Spleen (tissue), 11 donors: Measurements from ENCODE around the gene C12orf43. TPM values are rescaled to one million over a fixed set of nuclear protein-coding genes. Genes with fewer than 3 reads are reported as not detected.
A peak's percentile ranks its signal among the peaks of the same experiment; 100 is the strongest.

Source experiments
- DNase-seq: peaks from one replicate; pipeline ENCODE4 v3.0.0-alpha.2; 2020
- H3K27ac ChIP-seq, 8 donors: fragments of 200-600 bp; sonication (generic) in 7 of 8; 1 replicate in 4 of 8; 2 replicates in 4 of 8; pipeline versions ENCODE4 v1.5.0 to v1.8.0; 2016 to 2021; ENCODE audit warnings: inconsistent platforms in 4 of 8, mild to moderate bottlenecking in 4 of 8, moderate library complexity in 1 of 8
- H3K27me3 ChIP-seq, 7 donors: fragments of 200-600 bp; sonication (generic) in 6 of 7; replicated peaks in 1 of 7; 1 replicate in 4 of 7; 2 replicates in 3 of 7; pipeline versions ENCODE4 v1.5.0 to v1.8.0; 2016 to 2021; ENCODE audit warnings: inconsistent platforms in 3 of 7, mild to moderate bottlenecking in 1 of 7
- H3K36me3 ChIP-seq, 6 donors: fragments of 200-600 bp; sonication (generic) in 5 of 6; 1 replicate in 4 of 6; 2 replicates in 2 of 6; pipeline versions ENCODE4 v1.5.0 to v1.8.0; 2016 to 2021; ENCODE audit warnings: inconsistent platforms in 2 of 6
- H3K4me1 ChIP-seq, 6 donors: fragments of 200-600 bp; sonication (generic) in 5 of 6; 1 replicate in 3 of 6; 2 replicates in 3 of 6; pipeline versions ENCODE4 v1.5.0 to v1.8.0; 2016 to 2021; ENCODE audit warnings: inconsistent platforms in 3 of 6
- H3K4me3 ChIP-seq, 8 donors: fragments of 200-600 bp; sonication (generic) in 7 of 8; 1 replicate in 4 of 8; 2 replicates in 4 of 8; pipeline versions ENCODE4 v1.5.0 to v1.8.0; 2016 to 2021; ENCODE audit warnings: inconsistent platforms in 4 of 8, mild to moderate bottlenecking in 4 of 8, moderate library complexity in 2 of 8
- H3K9me3 ChIP-seq, 8 donors: fragments of 200-600 bp; sonication (generic) in 7 of 8; 1 replicate in 4 of 8; 2 replicates in 4 of 8; pipeline versions ENCODE4 v1.5.0 to v1.8.0; 2016 to 2021; ENCODE audit warnings: inconsistent platforms in 4 of 8
- POLR2A ChIP-seq, 3 donors: fragments of 450-650 bp; IDR thresholded peaks; one replicate each; pipeline ENCODE4 v1.5.1; 2017; ENCODE audit warnings: antibody characterized with exemption in 3 of 3, mild to moderate bottlenecking in 1 of 3
- POLR2AphosphoS5 ChIP-seq, 3 donors: sonication (generic); formaldehyde crosslinking; IDR thresholded peaks; one replicate each; pipeline ENCODE4 v1.5.1; 2017; ENCODE audit warnings: antibody characterized with exemption in 3 of 3
- WGBS, 5 donors: extraction: QIAGEN DNeasy Blood & Tissue Kit in 3 of 5; methylation state at CpG; one replicate each; pipeline versions ENCODE4 v1.1.5 to v1.1.7; 2013 to 2018; 5-methylcytosine and 5-hydroxymethylcytosine counted together
- intact Hi-C: fragments of 100-400 bp; cut with DNase I; formaldehyde crosslinking; loops from one replicate; pipeline ENCODE4 v1.15.0; 2023; ENCODE audit warnings: low total_unique reads
- polyA plus RNA-seq, 3 donors: library from polyadenylated mRNA; stranded (reverse); fragments of 200-250 nt; gene quantifications; one replicate each; pipeline ENCODE4 v1.2.1, GENCODE V29; 2013
- total RNA-seq, 7 donors: library from RNA; depleted of rRNA in 3 of 7; stranded (reverse); fragments of >200 nt in 3 of 7; fragmentation: NEBNext Ultra II Directional in 4 of 7; extraction: Animal tissue kit (Norgen Biotek cat#: 25700) in 4 of 7; gene quantifications; one replicate each; pipeline versions ENCODE4 v1.1.0 to v1.2.1, GENCODE V29; 2016 to 2021
- TF ChIP-seq, protein P1 (sequence below), 11 experiments: fragments of 200-600 bp in 7 of 11; fragments of 450-650 bp in 4 of 11; sonication (generic) in 4 of 11; IDR thresholded peaks in 8 of 11; conservative IDR thresholded peaks in 3 of 11; 1 replicate in 7 of 11; 2 replicates in 4 of 11; pipeline versions ENCODE4 v1.4.0 to v1.8.0; 2016 to 2021; ENCODE audit warnings: antibody characterized with exemption in 11 of 11, inconsistent platforms in 4 of 11, mild to moderate bottlenecking in 1 of 11
- donor health status: healthy with polysubstance abuse.
- donor health status: DM: no; HTN: no; CAD: no; lungs with moderate emphysema.
- donor health status: DM: no; HTN: no; CAD: no.
- donor health status: Bipolar disorder and iron deficiency.
- donor health status: healthy.
- donor health status: DM: no; HTN: no; CAD: no.
- donor health status: DM: yes; HTN: yes; CAD: no.

The C12orf43 gene
- total and polyA plus RNA-seq, 10 donors: 8.0 to 16.8 (median 11.7) TPM

DNA sequence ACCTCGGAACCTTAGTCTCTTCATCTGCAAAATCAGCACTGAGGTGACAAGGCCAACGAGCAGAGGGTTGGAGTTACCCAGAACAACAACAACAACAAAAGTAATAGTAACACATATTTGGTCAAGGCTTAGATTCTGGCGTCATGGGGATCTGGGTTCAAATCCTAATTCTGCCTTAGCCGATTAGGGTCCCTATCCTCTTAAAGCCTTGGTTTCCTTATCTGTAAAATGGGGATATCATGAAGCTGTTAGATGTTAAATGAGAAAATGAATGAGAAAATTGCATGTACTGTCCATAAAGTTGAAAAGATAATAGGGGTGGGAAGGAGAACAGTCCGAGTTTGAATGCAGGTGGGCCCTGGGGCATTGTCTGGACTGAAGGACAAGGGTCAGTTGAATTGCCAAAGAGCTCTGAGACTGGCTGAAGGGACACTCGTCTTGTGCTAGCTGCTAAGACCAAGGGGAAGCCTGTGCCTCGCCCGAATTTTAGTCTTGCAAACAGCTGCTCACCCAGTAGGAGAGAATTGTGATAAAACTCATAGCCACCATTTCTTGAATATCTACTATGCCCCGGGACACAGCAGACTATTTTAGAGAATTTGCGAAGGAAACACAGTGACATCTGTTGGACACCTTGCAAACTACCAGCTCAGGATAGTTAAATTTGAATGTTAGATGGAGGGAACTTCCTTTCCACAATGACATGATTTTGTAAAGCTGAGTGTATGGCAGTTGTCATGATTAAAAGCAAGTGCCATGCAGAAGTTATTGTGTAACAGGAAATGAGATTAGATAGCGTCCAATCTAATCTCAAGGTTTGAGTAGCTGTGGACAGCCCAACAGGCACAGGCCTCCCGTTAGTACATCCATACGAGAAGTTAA is 44.7 kb downstream of the C12orf43 start:
- Histone ChIP-seq H3K27me3 (no peaks in the 10 kb centered on the region), H3K9me3 (no peaks in the 10 kb centered on the region), H3K36me3 (no peaks in the 10 kb centered on the region), H3K4me1 (peaks cover 0 to 16% (median 10%) of the 10 kb centered on the region in 6 donors), H3K4me3 (no peak overlapping the region), H3K27ac (peak overlapping the region in 1 of 8 donors; percentile 17)
- DNase-seq: no peak
- 31 to 37% (median 34%) methylated on average over 13 of the region's 13 CpGs for WGBS, 5 donors
- intact Hi-C loops: loop anchor here (5.0 kb wide), 1 partner anchor 324 kb away; no protein-coding TSS in a partner anchor
- TF ChIP-seq, protein P1, sequence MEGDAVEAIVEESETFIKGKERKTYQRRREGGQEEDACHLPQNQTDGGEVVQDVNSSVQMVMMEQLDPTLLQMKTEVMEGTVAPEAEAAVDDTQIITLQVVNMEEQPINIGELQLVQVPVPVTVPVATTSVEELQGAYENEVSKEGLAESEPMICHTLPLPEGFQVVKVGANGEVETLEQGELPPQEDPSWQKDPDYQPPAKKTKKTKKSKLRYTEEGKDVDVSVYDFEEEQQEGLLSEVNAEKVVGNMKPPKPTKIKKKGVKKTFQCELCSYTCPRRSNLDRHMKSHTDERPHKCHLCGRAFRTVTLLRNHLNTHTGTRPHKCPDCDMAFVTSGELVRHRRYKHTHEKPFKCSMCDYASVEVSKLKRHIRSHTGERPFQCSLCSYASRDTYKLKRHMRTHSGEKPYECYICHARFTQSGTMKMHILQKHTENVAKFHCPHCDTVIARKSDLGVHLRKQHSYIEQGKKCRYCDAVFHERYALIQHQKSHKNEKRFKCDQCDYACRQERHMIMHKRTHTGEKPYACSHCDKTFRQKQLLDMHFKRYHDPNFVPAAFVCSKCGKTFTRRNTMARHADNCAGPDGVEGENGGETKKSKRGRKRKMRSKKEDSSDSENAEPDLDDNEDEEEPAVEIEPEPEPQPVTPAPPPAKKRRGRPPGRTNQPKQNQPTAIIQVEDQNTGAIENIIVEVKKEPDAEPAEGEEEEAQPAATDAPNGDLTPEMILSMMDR (IDR thresholded peaks at IDR 0.05 in 8 of 11, conservative IDR thresholded peaks at IDR 0.05 in 3 of 11): peak; percentile 59 to 90 (median 75)
- TF ChIP-seq POLR2AphosphoS5 (IDR thresholded peaks at IDR 0.05) (peak in 1 of 3 donors; percentile 42), POLR2A (IDR thresholded peaks at IDR 0.05) (no peak)

DNA sequence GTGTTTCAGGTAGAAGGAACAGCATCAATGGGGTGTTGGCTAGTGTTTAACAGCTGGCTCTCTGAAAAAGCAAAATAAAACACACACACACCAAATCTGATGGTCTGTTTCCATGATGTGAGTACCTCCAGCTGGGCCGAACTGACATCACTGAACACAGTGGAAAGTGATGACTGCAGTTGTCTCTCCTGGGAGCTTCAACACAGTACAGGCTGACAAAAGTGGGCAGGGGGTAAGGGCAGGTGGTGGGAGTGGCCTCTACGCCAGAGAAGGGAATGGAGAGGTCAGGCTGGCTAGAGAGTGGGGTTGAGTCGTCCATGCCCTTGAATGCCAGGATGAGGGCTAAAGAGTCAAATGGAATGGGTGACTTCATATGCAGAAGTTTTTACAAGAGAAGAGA is 46.0 kb downstream of the C12orf43 start:
- Histone ChIP-seq H3K4me1 (peaks cover 0 to 16% (median 10%) of the 10 kb centered on the region in 6 donors), H3K27ac (no peak overlapping the region), H3K9me3 (no peaks in the 10 kb centered on the region), H3K4me3 (no peak overlapping the region), H3K27me3 (no peaks in the 10 kb centered on the region), H3K36me3 (no peaks in the 10 kb centered on the region)
- intact Hi-C loops: loop anchor here (5.0 kb wide), 1 partner anchor 323 kb away; no protein-coding TSS in a partner anchor
- TF ChIP-seq, protein P1 (IDR thresholded peaks at IDR 0.05 in 8 of 11, conservative IDR thresholded peaks at IDR 0.05 in 3 of 11): no peak
- TF ChIP-seq POLR2AphosphoS5 (IDR thresholded peaks at IDR 0.05) (no peak), POLR2A (IDR thresholded peaks at IDR 0.05) (no peak)
- no peak for DNase-seq
- WGBS, 5 donors: 77 to 84% (median 79%) methylated on average over 3 of the region's 3 CpGs

DNA sequence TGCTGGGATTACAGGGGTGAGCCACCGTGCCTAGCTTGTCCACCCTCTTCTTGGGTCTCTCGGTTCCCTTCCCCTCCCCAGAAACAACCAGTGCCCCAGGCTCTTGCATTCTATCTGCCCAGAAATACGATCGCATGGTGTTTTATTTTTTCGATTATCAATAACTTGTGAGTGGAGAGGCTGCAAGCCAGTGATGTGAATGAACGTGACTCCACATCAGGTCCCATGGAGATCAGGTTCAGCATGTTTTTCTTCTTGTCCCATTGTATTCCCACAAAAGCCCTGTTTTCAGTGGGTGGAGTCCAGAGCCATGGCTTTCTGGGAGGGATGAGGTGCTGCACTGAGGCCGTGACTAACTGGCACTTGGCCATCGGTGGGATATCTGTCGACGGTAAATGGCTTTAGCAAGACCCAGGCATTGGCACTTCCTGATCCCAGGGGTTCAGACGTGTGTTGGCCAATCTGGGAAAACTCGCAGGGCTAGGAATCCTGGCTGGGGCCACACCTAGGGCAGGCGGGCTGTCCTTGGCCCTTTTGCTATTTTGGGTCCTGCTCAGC is 50.7 kb downstream of the C12orf43 start:
- intact Hi-C loops: loop anchor here (10.0 kb wide), 1 partner anchor 241 kb away; the partner anchor contains the start of gene ACADS
- Histone ChIP-seq H3K27me3 (no peaks in the 10 kb centered on the region), H3K36me3 (no peaks in the 10 kb centered on the region), H3K4me1 (no peaks in the 10 kb centered on the region), H3K4me3 (no peak overlapping the region), H3K9me3 (no peaks in the 10 kb centered on the region), H3K27ac (no peak overlapping the region)
- TF ChIP-seq POLR2AphosphoS5 (IDR thresholded peaks at IDR 0.05) (no peak), POLR2A (IDR thresholded peaks at IDR 0.05) (no peak)
- TF ChIP-seq, protein P1 (IDR thresholded peaks at IDR 0.05 in 8 of 11, conservative IDR thresholded peaks at IDR 0.05 in 3 of 11): no peak
- WGBS, 5 donors: 70 to 83% (median 77%) methylated on average over 12 to 13 of the region's 13 CpGs
- no peak for DNase-seq

DNA sequence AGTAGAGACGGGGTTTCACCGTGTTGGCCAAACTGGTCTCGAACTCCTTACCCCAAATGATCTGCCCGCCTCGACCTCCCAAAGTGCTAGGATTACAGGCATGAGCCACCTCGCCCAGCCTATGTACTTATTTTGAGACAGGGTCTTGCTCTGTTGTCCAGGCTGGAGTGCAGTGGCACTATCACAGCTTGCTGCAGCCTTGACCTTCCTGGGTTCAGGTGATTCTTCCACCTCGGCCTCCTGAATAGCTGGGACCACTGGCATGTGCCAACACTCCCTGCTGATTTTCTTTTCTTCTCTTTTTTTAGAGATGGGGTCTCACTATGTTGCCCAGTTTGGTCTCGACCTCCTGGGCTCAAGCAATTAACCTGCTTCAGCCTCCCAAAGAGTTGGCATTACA is 52.0 kb downstream of the C12orf43 start:
- DNase-seq: no peak
- WGBS, 5 donors: 79 to 94% (median 90%) methylated on average over 8 of the region's 8 CpGs
- Histone ChIP-seq H3K27me3 (no peaks in the 10 kb centered on the region), H3K36me3 (no peaks in the 10 kb centered on the region), H3K27ac (no peak overlapping the region), H3K9me3 (no peaks in the 10 kb centered on the region), H3K4me1 (no peaks in the 10 kb centered on the region), H3K4me3 (no peak overlapping the region)
- TF ChIP-seq, protein P1 (IDR thresholded peaks at IDR 0.05 in 8 of 11, conservative IDR thresholded peaks at IDR 0.05 in 3 of 11): no peak
- no peak for TF ChIP-seq POLR2A (IDR thresholded peaks at IDR 0.05)
- TF ChIP-seq POLR2AphosphoS5 (IDR thresholded peaks at IDR 0.05): no peak
- intact Hi-C loops: loop anchor here (10.0 kb wide), 1 partner anchor 239 kb away; the partner anchor contains the start of gene ACADS
